ENCODE results near the gene POLR2J3. TPM values are rescaled to one million over a fixed set of nuclear protein-coding genes. Genes with fewer than 3 reads are reported as not detected.
"Not testable (repeated sequence)": the region's sequence is repeated elsewhere in the genome, so short reads cannot be mapped to it uniquely, and the experiment has no call there.

POLR2J3 gene
- total RNA-seq, 2 experiments from 2014 or later, result 30.4 to 63.7 TPM

GRCh38 chr7:102592477-102593019 lies 20.2 kb upstream of the POLR2J3 start:
- H3K4me2 ChIP-seq (ENCODE audit: low read length); POLR2A ChIA-PET; H4K20me1 ChIP-seq (ENCODE audit: insufficient read depth, low read length); H2AFZ ChIP-seq (ENCODE audit: low read length); H3K9me2 ChIP-seq (ENCODE audit: insufficient read depth, low read length); H3K27ac ChIP-seq (ENCODE audit: low read depth, low read length, poor library complexity, severe bottlenecking); DNase-seq (ENCODE audit: low spot score); H3K79me2 ChIP-seq (ENCODE audit: insufficient read depth, low read depth, low read length); H3K4me1 ChIP-seq (ENCODE audit: insufficient read depth, low read length, poor library complexity, severe bottlenecking); intact Hi-C loops (cut with micrococcal nuclease; ENCODE audit: unreplicated experiment); H3K4me3 ChIP-seq (ENCODE audit: low read depth, low read length, poor library complexity, severe bottlenecking); H3K36me3 ChIP-seq (ENCODE audit: insufficient read depth, low read length); H3K9me3 ChIP-seq (ENCODE audit: low read length); CTCF ChIA-PET (ENCODE audit: unreplicated experiment); BruUV-seq (replicated peaks): not testable (repeated sequence)

- intact Hi-C loops (cut with micrococcal nuclease; ENCODE audit: unreplicated experiment); CTCF ChIA-PET (ENCODE audit: unreplicated experiment); DNase-seq (ENCODE audit: low spot score); H3K27ac ChIP-seq (ENCODE audit: low read depth, low read length, poor library complexity, severe bottlenecking); H3K9me3 ChIP-seq (ENCODE audit: low read length); H3K9me2 ChIP-seq (ENCODE audit: insufficient read depth, low read length); H2AFZ ChIP-seq (ENCODE audit: low read length); H3K4me3 ChIP-seq (ENCODE audit: low read depth, low read length, poor library complexity, severe bottlenecking); H3K4me2 ChIP-seq (ENCODE audit: low read length); H4K20me1 ChIP-seq (ENCODE audit: insufficient read depth, low read length); POLR2A ChIA-PET; BruUV-seq (replicated peaks); H3K4me1 ChIP-seq (ENCODE audit: insufficient read depth, low read length, poor library complexity, severe bottlenecking); H3K79me2 ChIP-seq (ENCODE audit: insufficient read depth, low read depth, low read length); H3K36me3 ChIP-seq (ENCODE audit: insufficient read depth, low read length): not testable (repeated sequence)
These were observed 17.5 kb upstream of the POLR2J3 start for GRCh38 chr7:102589857-102590256.

GRCh38 chr7:102583495-102583894 lies 11.1 kb upstream of the POLR2J3 start:
- H3K4me3 ChIP-seq (ENCODE audit: low read depth, low read length, poor library complexity, severe bottlenecking); CTCF ChIA-PET (ENCODE audit: unreplicated experiment); BruUV-seq (replicated peaks); H4K20me1 ChIP-seq (ENCODE audit: insufficient read depth, low read length); intact Hi-C loops (cut with micrococcal nuclease; ENCODE audit: unreplicated experiment); H2AFZ ChIP-seq (ENCODE audit: low read length); H3K9me3 ChIP-seq (ENCODE audit: low read length); H3K4me2 ChIP-seq (ENCODE audit: low read length); H3K4me1 ChIP-seq (ENCODE audit: insufficient read depth, low read length, poor library complexity, severe bottlenecking); H3K27ac ChIP-seq (ENCODE audit: low read depth, low read length, poor library complexity, severe bottlenecking); POLR2A ChIA-PET; H3K36me3 ChIP-seq (ENCODE audit: insufficient read depth, low read length); DNase-seq (ENCODE audit: low spot score); H3K79me2 ChIP-seq (ENCODE audit: insufficient read depth, low read depth, low read length); H3K9me2 ChIP-seq (ENCODE audit: insufficient read depth, low read length): not testable (repeated sequence)

- H3K27ac ChIP-seq (ENCODE audit: low read depth, low read length, poor library complexity, severe bottlenecking); H3K4me1 ChIP-seq (ENCODE audit: insufficient read depth, low read length, poor library complexity, severe bottlenecking); H3K4me3 ChIP-seq (ENCODE audit: low read depth, low read length, poor library complexity, severe bottlenecking); H3K79me2 ChIP-seq (ENCODE audit: insufficient read depth, low read depth, low read length); H3K36me3 ChIP-seq (ENCODE audit: insufficient read depth, low read length); H3K9me3 ChIP-seq (ENCODE audit: low read length); POLR2A ChIA-PET; BruUV-seq (replicated peaks); H4K20me1 ChIP-seq (ENCODE audit: insufficient read depth, low read length); H3K4me2 ChIP-seq (ENCODE audit: low read length); H3K9me2 ChIP-seq (ENCODE audit: insufficient read depth, low read length); intact Hi-C loops (cut with micrococcal nuclease; ENCODE audit: unreplicated experiment); DNase-seq (ENCODE audit: low spot score); H2AFZ ChIP-seq (ENCODE audit: low read length); CTCF ChIA-PET (ENCODE audit: unreplicated experiment): not testable (repeated sequence)
These were observed 9.3 kb upstream of the POLR2J3 start for GRCh38 chr7:102581722-102582121.

- not testable (repeated sequence) for DNase-seq (ENCODE audit: low spot score); H3K9me3 ChIP-seq (ENCODE audit: low read length); BruUV-seq (replicated peaks)
These were observed 6.1 kb upstream of the POLR2J3 start for GRCh38 chr7:102578486-102578885.

GRCh38 chr7:102577315-102578240 lies 5.2 kb upstream of the POLR2J3 start:
- POLR2A ChIA-PET; intact Hi-C loops (cut with micrococcal nuclease; ENCODE audit: unreplicated experiment); DNase-seq (ENCODE audit: low spot score); BruUV-seq (replicated peaks); H4K20me1 ChIP-seq (ENCODE audit: insufficient read depth, low read length); H3K36me3 ChIP-seq (ENCODE audit: insufficient read depth, low read length); H3K9me2 ChIP-seq (ENCODE audit: insufficient read depth, low read length); H3K4me3 ChIP-seq (ENCODE audit: low read depth, low read length, poor library complexity, severe bottlenecking); H3K4me2 ChIP-seq (ENCODE audit: low read length); H2AFZ ChIP-seq (ENCODE audit: low read length); H3K27ac ChIP-seq (ENCODE audit: low read depth, low read length, poor library complexity, severe bottlenecking); H3K79me2 ChIP-seq (ENCODE audit: insufficient read depth, low read depth, low read length); CTCF ChIA-PET (ENCODE audit: unreplicated experiment); H3K9me3 ChIP-seq (ENCODE audit: low read length); H3K4me1 ChIP-seq (ENCODE audit: insufficient read depth, low read length, poor library complexity, severe bottlenecking): not testable (repeated sequence)

More at GRCh38 chr7:102578486-102578885, 6.1 kb upstream of the POLR2J3 start:
- H3K36me3 ChIP-seq (ENCODE audit: insufficient read depth, low read length); H2AFZ ChIP-seq (ENCODE audit: low read length); H3K4me3 ChIP-seq (ENCODE audit: low read depth, low read length, poor library complexity, severe bottlenecking); H3K79me2 ChIP-seq (ENCODE audit: insufficient read depth, low read depth, low read length); H4K20me1 ChIP-seq (ENCODE audit: insufficient read depth, low read length); H3K4me1 ChIP-seq (ENCODE audit: insufficient read depth, low read length, poor library complexity, severe bottlenecking); H3K27ac ChIP-seq (ENCODE audit: low read depth, low read length, poor library complexity, severe bottlenecking); H3K4me2 ChIP-seq (ENCODE audit: low read length); CTCF ChIA-PET (ENCODE audit: unreplicated experiment); intact Hi-C loops (cut with micrococcal nuclease; ENCODE audit: unreplicated experiment); H3K9me2 ChIP-seq (ENCODE audit: insufficient read depth, low read length); POLR2A ChIA-PET: not testable (repeated sequence)
